Fibroblast of pulmonary artery (primary cell): ENCODE data around the gene TREML1.

Experiments used
- DNase-seq: peaks from one replicate; pipeline ENCODE4 v3.0.0-alpha.2; 2010; ENCODE audit warnings: low read depth
- H3K4me3 ChIP-seq: replicated peaks from 2 replicates; pipeline ENCODE4 v1.5.1; 2011; ENCODE audit warnings: low read depth, mild to moderate bottlenecking, control low read depth, low read length, moderate library complexity
- CTCF ChIP-seq: IDR thresholded peaks from 2 replicates; pipeline ENCODE4 v1.5.1; 2011; ENCODE audit warnings: mild to moderate bottlenecking, control low read depth, low read length, inconsistent platforms; ENCODE audit errors: missing control alignments

TREML1 gene

DNA sequence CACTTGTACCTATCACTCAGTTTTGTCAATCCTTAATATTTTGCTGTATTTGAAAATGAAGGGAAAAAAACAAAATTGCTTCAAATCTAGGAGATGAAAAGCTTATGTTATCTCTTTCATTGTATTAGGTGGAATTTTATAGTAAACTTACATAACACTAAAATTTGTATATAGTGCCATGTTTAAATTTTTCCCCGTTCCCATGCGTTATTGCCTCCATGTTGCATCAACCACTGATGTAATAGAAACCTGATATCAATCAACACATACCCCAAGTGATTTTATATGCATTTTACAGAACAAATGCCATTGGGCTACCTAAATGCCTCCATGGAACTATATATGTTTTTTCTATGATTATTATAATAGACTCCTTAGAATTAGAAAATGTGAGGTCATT, 23.5 kb upstream of the TREML1 start:
- no peak for TF ChIP-seq CTCF
- no peak overlapping the region for H3K4me3 ChIP-seq
- no peak for DNase-seq

GRCh38 chr6:41177287-41177686, 23.1 kb upstream of the TREML1 start:
- DNase-seq, result no peak
- no peak for TF ChIP-seq CTCF
- no peak overlapping the region for H3K4me3 ChIP-seq

DNA sequence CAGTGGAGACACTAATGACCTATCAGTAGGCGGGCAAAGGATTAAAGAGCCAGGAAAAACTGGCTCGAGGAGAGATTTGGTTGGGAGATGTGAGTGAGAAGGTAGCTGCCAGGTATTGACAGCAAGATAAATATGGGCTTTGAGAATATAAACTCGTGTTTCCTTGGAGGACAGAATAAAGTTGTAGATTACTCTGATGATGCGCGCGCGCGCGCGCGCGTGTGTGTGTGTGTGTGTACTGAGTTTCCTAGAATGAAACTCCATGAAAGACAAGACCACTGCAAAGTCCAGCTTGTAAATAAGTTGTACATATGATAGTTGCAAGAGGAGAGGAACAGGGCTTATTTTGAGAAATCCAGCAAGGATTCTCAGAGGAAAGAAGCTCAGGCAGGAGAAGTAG, 22.0 kb upstream of the TREML1 start:
- no peak for TF ChIP-seq CTCF

GRCh38 chr6:41175084-41175483, 20.9 kb upstream of the TREML1 start:
- H3K4me3 ChIP-seq, result no peak overlapping the region
- DNase-seq, result no peak
- TF ChIP-seq CTCF, result no peak

More for the DNA sequence above, 22.0 kb upstream of the TREML1 start:
- DNase-seq, result no peak
- no peak overlapping the region for H3K4me3 ChIP-seq

- DNase-seq, result no peak
- H3K4me3 ChIP-seq, result no peak overlapping the region
- no peak for TF ChIP-seq CTCF
These were observed 20.5 kb upstream of the TREML1 start for GRCh38 chr6:41174610-41175009.

DNA sequence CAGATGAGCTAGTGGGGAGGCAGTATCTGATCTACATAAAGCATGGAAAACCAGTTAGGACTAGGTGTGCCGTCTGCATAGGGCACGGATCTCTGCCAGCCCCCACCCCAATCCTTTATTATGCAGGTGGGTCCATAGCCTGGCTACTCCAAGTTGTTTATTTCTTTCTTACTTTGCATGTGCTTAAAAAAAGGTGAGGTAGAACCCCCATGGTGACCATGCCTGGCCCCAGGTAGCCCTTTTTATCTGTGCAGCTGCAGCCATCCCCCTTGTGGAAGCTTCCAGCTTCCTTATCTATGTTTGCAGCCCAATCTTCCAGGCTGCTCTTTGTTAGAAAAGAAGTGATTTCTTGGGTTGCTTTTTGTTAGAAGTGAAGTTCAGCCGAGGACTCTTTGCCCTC, 17.8 kb upstream of the TREML1 start:
- no peak for TF ChIP-seq CTCF
- DNase-seq, result no peak
- H3K4me3 ChIP-seq, result no peak overlapping the region

- H3K4me3 ChIP-seq, result no peak overlapping the region
- no peak for TF ChIP-seq CTCF
- no peak for DNase-seq
These were observed 16.5 kb upstream of the TREML1 start for GRCh38 chr6:41170547-41171160.
